ENCODE results near the gene SHQ1.

DNA sequence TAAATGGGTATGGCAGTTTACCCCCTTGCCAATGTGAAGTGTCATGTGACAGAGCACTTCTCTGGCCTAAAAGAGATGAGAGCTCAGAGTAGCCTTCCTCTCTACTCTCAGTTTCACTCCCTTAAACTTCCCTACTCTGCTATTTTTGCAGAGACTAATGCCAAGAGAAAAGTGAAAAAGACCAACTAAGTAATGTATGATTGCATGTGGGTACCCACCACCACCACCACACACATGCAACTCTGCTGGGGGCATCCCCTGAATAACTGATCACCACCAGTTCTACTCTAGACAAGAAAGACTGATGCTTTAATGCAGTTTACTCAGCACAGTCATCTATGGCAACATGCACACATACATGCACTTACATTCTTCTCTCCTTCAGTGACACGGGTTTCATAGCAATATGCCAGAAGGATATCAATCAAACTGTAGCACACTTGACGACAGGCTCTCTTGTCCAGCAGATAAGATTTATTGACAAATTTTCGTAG is 31.3 kb downstream of the SHQ1 start:
- TF ChIP-seq POLR2A (IDR thresholded peaks at IDR 0.05; ENCODE audit: low read length) (no peak), GATA1 (IDR thresholded peaks at IDR 0.05; ENCODE audit: low read depth, low read length) (no peak)

Data from erythroblast (primary cell).